Kidney (tissue), 14 donors: ENCODE measurements around the gene JPT2. TPM values are rescaled to one million over a fixed set of nuclear protein-coding genes. Genes with fewer than 3 reads are reported as not detected.

ENCODE experiments used
- DNase-seq, 5 donors: peaks; one replicate each; pipeline ENCODE4 v3.0.0-alpha.2; 2013 to 2020
- FAIRE-seq: peaks from 2 replicates; lab custom pipeline; 2012; peaks lifted over from hg19 to GRCh38; lab: Jason Lieb, UNC
- H3K27ac ChIP-seq, 2 donors: one replicate each; pipeline ENCODE4 v1.7.0; 2013; ENCODE audit warnings: low read depth in 2 of 2, low read length in 2 of 2, inconsistent platforms in 1 of 2
- H3K27me3 ChIP-seq: one replicate; pipeline ENCODE4 v1.7.1; 2013; ENCODE audit warnings: low read length, inconsistent platforms; ENCODE audit not compliant: control insufficient read depth, insufficient read depth
- H3K36me3 ChIP-seq, 3 donors: one replicate each; pipeline versions ENCODE4 v1.7.0 to v1.7.1; 2013; ENCODE audit warnings: low read length in 3 of 3, control low read depth in 1 of 3, inconsistent platforms in 1 of 3; ENCODE audit not compliant: insufficient read depth in 3 of 3, control insufficient read depth in 2 of 3
- H3K4me1 ChIP-seq, 3 donors: one replicate each; pipeline versions ENCODE4 v1.7.0 to v1.7.1; 2013; ENCODE audit warnings: low read length in 3 of 3, inconsistent platforms in 1 of 3, low read depth in 1 of 3; ENCODE audit not compliant: control insufficient read depth in 2 of 3, insufficient read depth in 2 of 3
- H3K4me3 ChIP-seq, 3 donors: one replicate each; pipeline versions ENCODE4 v1.7.0 to v1.8.1; 2013; ENCODE audit warnings: low read length in 3 of 3, control low read depth in 1 of 3, inconsistent platforms in 1 of 3
- H3K9ac ChIP-seq, 3 donors: one replicate each; pipeline versions ENCODE4 v1.7.0 to v1.7.1; 2013; ENCODE audit warnings: low read length in 3 of 3, control low read depth in 1 of 3, inconsistent platforms in 1 of 3
- H3K9me3 ChIP-seq, 3 donors: one replicate each; pipeline versions ENCODE4 v1.7.0 to v1.7.1; 2013; ENCODE audit warnings: low read length in 3 of 3, control low read depth in 1 of 3, inconsistent platforms in 1 of 3; ENCODE audit not compliant: control insufficient read depth in 2 of 3, insufficient read depth in 1 of 3
- CTCF ChIP-seq: IDR thresholded peaks from 3 replicates; pipeline ENCODE4 v1.5.1; 2012; ENCODE audit warnings: mild to moderate bottlenecking, moderate library complexity, borderline replicate concordance; ENCODE audit not compliant: insufficient read depth; ENCODE audit errors: extremely low read depth
- intact Hi-C: fragments of 100-400 bp; cut with DNase I; formaldehyde crosslinking; loops from one replicate; pipeline ENCODE4 v1.11.1; 2022
- polyA plus RNA-seq: library from polyadenylated mRNA; stranded (reverse); fragments of 350-450 nt; fragmentation: Illumina TruSeq; extraction: RNeasy Lipid Tissue Mini Kit (QIAGEN cat#74804); gene quantifications from one replicate; pipeline ENCODE4 v1.2.3, GENCODE V29; 2014; ENCODE audit warnings: low read depth, low replicate concordance; ENCODE audit not compliant: insufficient read depth
- total RNA-seq: library from RNA; stranded (reverse); fragmentation: NEBNext Ultra II Directional; extraction: Animal tissue kit (Norgen Biotek cat#: 25700); gene quantifications from one replicate; pipeline ENCODE4 v1.2.1, GENCODE V29; 2021
- donor health status: control.
- donor health status: control.
- donor health status: control.
- donor health status: control.
- donor health status: control.
- donor health status: DM: yes; HTN: yes; CAD: no.
- donor health status: Normal renal cell carcinoma (clear cell type).

The JPT2 gene
- total and polyA plus RNA-seq, 2 donors from 2014 or later: 32.8 to 89.3 TPM

- peaks cover 3 to 12% (median 7%) of the 10 kb centered on the region in 3 donors for H3K36me3 ChIP-seq
- no peak for DNase-seq
- no peak overlapping the region for H3K4me3 ChIP-seq
Observed at GRCh38 chr16:1726661-1727502, 48.8 kb downstream of the JPT2 start.

GRCh38 chr16:1727651-1728624, 49.9 kb downstream of the JPT2 start:
- no peak for FAIRE-seq
- Histone ChIP-seq H3K4me1 (peaks cover 0 to 2% (median 0%) of the 10 kb centered on the region in 3 donors), H3K4me3 (no peak overlapping the region), H3K27ac (no peak overlapping the region), H3K9ac (no peak overlapping the region), H3K36me3 (peaks cover 3 to 12% (median 7%) of the 10 kb centered on the region in 3 donors), H3K27me3 (no peaks in the 10 kb centered on the region), H3K9me3 (no peaks in the 10 kb centered on the region)
- TF ChIP-seq CTCF: no peak
- intact Hi-C loops: no loop called here
- DNase-seq: no peak

More at GRCh38 chr16:1726661-1727502, 48.8 kb downstream of the JPT2 start:
- no peak overlapping the region for H3K27ac ChIP-seq
- peaks cover 0 to 2% (median 0%) of the 10 kb centered on the region in 3 donors for H3K4me1 ChIP-seq
- no peak for TF ChIP-seq CTCF
- no peak for FAIRE-seq
- H3K9me3 ChIP-seq: no peaks in the 10 kb centered on the region
- no peak overlapping the region for H3K9ac ChIP-seq
- H3K27me3 ChIP-seq: no peaks in the 10 kb centered on the region
- intact Hi-C loops: no loop called here

- peaks cover 3 to 13% (median 7%) of the 10 kb centered on the region in 3 donors for H3K36me3 ChIP-seq
- H3K27ac ChIP-seq: no peak overlapping the region
- no peak overlapping the region for H3K4me3 ChIP-seq
- no peaks in the 10 kb centered on the region for H3K27me3 ChIP-seq
- no peaks in the 10 kb centered on the region for H3K9me3 ChIP-seq
- H3K9ac ChIP-seq: no peak overlapping the region
- no peaks in the 10 kb centered on the region for H3K4me1 ChIP-seq
- TF ChIP-seq CTCF: no peak
- intact Hi-C loops: no loop called here
- no peak for DNase-seq
- no peak for FAIRE-seq
Observed at GRCh38 chr16:1729026-1729425, 50.9 kb downstream of the JPT2 start.
